Neutrophil (primary cell): ENCODE measurements around the gene PAX5.

ENCODE experiments used
- H3K27ac ChIP-seq: fragments of 200-600 bp; sonication (generic); 2 replicates; pipeline ENCODE4 v1.5.1; 2016; ENCODE audit warnings: mild to moderate bottlenecking, moderate library complexity
- H3K27me3 ChIP-seq: fragments of 200-600 bp; sonication (generic); 2 replicates; pipeline ENCODE4 v1.6.0; 2016; ENCODE audit warnings: mild to moderate bottlenecking
- H3K36me3 ChIP-seq: fragments of 200-600 bp; sonication (generic); 2 replicates; pipeline ENCODE4 v1.5.1; 2017
- H3K4me1 ChIP-seq, 2 experiments: fragments of 200-600 bp in 1 of 2; sonication (generic) in 1 of 2; 1 replicate in 1 of 2; 2 replicates in 1 of 2; pipeline versions ENCODE4 v1.5.1 to v1.6.1; 2013 to 2016; ENCODE audit warnings: low read depth in 1 of 2, low read length in 1 of 2, mild to moderate bottlenecking in 1 of 2, moderate library complexity in 1 of 2; ENCODE audit not compliant: control insufficient read depth in 1 of 2, insufficient read depth in 1 of 2
- H3K4me3 ChIP-seq, 2 experiments: fragments of 200-600 bp in 1 of 2; sonication (generic) in 1 of 2; 1 replicate in 1 of 2; 2 replicates in 1 of 2; pipeline ENCODE4 v1.5.1; 2013 to 2016; ENCODE audit warnings: low read depth in 1 of 2, low read length in 1 of 2, mild to moderate bottlenecking in 1 of 2, moderate library complexity in 1 of 2
- H3K9me3 ChIP-seq: fragments of 200-600 bp; sonication (generic); 2 replicates; pipeline ENCODE4 v1.5.1; 2016
- TF ChIP-seq, protein P1 (sequence below): fragments of 200-600 bp; sonication (generic); IDR thresholded peaks from 2 replicates; pipeline ENCODE4 v1.5.1; 2016; ENCODE audit warnings: antibody characterized with exemption

PAX5 gene

DNA sequence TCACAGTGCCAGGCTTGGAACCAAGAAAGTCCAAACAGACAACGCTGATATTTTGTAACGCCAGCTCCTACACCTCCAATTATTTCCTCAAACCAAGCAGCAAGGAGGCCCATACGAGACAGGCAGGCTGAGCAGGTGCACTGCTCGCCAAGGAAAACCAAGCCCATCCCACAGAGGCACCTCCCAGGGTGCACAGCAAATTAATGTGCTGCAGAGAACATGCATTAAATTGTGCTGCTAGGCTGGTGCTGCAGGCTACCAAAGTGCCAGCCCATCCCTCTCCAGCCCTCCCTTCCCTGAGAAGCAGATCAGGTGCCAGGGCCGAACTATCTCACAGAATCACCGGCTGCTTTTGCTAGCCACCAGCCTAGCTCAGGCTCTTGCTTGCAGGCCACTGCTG, 137.8 kb downstream of the PAX5 start:
- H3K4me3 ChIP-seq: no peak overlapping the region
- H3K4me1 ChIP-seq: no peaks in the 10 kb centered on the region
- H3K36me3 ChIP-seq: no peaks in the 10 kb centered on the region
- H3K27ac ChIP-seq: no peak overlapping the region
- peaks cover 11% of the 10 kb centered on the region for H3K27me3 ChIP-seq
- TF ChIP-seq, protein P1, sequence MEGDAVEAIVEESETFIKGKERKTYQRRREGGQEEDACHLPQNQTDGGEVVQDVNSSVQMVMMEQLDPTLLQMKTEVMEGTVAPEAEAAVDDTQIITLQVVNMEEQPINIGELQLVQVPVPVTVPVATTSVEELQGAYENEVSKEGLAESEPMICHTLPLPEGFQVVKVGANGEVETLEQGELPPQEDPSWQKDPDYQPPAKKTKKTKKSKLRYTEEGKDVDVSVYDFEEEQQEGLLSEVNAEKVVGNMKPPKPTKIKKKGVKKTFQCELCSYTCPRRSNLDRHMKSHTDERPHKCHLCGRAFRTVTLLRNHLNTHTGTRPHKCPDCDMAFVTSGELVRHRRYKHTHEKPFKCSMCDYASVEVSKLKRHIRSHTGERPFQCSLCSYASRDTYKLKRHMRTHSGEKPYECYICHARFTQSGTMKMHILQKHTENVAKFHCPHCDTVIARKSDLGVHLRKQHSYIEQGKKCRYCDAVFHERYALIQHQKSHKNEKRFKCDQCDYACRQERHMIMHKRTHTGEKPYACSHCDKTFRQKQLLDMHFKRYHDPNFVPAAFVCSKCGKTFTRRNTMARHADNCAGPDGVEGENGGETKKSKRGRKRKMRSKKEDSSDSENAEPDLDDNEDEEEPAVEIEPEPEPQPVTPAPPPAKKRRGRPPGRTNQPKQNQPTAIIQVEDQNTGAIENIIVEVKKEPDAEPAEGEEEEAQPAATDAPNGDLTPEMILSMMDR: no peak
- H3K9me3 ChIP-seq: no peaks in the 10 kb centered on the region

- Histone ChIP-seq H3K4me1 (no peaks in the 10 kb centered on the region), H3K36me3 (no peaks in the 10 kb centered on the region), H3K27ac (no peak overlapping the region), H3K4me3 (no peak overlapping the region), H3K27me3 (peaks cover 11% of the 10 kb centered on the region), H3K9me3 (no peaks in the 10 kb centered on the region)
- TF ChIP-seq, protein P1: no peak
Measured at GRCh38 chr9:36895744-36896260, 138.3 kb downstream of the PAX5 start.

DNA sequence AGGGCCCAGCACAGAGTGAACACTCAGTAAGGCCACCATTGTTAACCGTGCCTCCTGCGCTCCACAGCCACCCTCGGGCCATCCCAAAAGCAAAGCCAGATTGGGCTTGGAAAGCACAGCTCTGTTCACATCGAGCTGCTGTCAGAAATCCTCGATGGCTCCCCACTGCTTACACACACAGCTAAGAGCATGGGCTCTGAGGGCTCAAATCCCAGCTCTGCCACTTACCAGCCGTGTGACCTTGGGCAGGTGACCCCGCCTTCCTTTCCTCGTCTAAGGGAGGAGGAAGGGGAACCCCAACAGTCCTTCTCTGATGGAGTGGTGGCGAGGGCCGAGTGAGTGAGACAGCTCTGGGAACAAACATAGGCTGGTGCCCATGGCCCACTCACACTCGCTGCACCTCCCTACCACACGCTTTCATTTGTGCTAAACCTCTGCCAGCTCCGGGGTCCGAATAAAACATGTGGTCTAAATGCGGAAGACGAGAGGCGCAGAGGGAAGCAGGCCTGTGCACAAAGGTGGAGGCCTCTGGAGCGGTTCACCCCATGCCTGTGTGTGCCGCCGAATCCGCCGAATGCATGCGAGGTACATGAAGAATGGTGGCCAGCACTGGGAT, 139.3 kb downstream of the PAX5 start:
- no peak overlapping the region for H3K27ac ChIP-seq
- TF ChIP-seq, protein P1: no peak
- peaks cover 17% of the 10 kb centered on the region for H3K27me3 ChIP-seq

DNA sequence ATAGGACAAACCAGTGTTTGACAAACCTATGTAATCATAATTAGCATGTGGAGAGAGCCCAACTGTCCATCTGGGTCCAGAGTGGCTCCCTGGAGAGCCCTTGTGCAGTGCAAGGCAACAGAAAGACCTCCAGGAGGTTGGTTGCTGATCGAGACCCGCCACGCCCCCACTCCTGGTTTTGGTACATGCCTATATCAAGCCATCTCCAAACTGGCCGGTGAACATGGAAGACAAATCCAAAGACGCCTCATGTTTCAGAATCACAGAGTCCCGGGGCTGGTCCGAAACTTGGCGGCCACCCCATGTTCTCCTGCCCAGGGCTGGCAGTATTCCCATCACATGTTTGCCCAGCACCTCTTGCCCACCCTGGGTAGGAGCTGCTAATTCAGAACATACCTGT, 140.2 kb downstream of the PAX5 start:
- no peaks in the 10 kb centered on the region for H3K9me3 ChIP-seq
- H3K4me3 ChIP-seq: no peak overlapping the region
- H3K27me3 ChIP-seq: peaks cover 21% of the 10 kb centered on the region
- TF ChIP-seq, protein P1: no peak
- no peaks in the 10 kb centered on the region for H3K4me1 ChIP-seq
- H3K36me3 ChIP-seq: no peaks in the 10 kb centered on the region
- H3K27ac ChIP-seq: no peak overlapping the region

More for the DNA sequence above, 139.3 kb downstream of the PAX5 start:
- Histone ChIP-seq H3K4me3 (no peak overlapping the region), H3K9me3 (no peaks in the 10 kb centered on the region), H3K4me1 (no peaks in the 10 kb centered on the region), H3K36me3 (no peaks in the 10 kb centered on the region)

- TF ChIP-seq, protein P1: no peak
- H3K9me3 ChIP-seq: no peaks in the 10 kb centered on the region
- H3K36me3 ChIP-seq: no peaks in the 10 kb centered on the region
- H3K4me1 ChIP-seq: no peaks in the 10 kb centered on the region
- H3K4me3 ChIP-seq: no peak overlapping the region
- no peak overlapping the region for H3K27ac ChIP-seq
- peaks cover 27% of the 10 kb centered on the region for H3K27me3 ChIP-seq
Measured at GRCh38 chr9:36893184-36893583, 140.9 kb downstream of the PAX5 start.
